Subcutaneous adipose tissue (tissue), 4 donors: ENCODE results near the gene CTNNAL1. TPM values are rescaled to one million over a fixed set of nuclear protein-coding genes. Genes with fewer than 3 reads are reported as not detected.

Source experiments
- total RNA-seq, 4 donors: library from RNA; depleted of rRNA; stranded (reverse); fragments of >200 nt; gene quantifications; one replicate each; pipeline ENCODE4 v1.1.0, GENCODE V29; 2016
- TF ChIP-seq, protein P1 (sequence below): fragments of 450-650 bp; IDR thresholded peaks from one replicate; pipeline ENCODE4 v1.5.1; 2016; ENCODE audit warnings: low read depth, mild to moderate bottlenecking, control low read depth, antibody characterized with exemption, moderate library complexity

Gene CTNNAL1
- total RNA-seq, 4 donors from 2014 or later, result 24.5 to 58.5 (median 37.1) TPM

GRCh38 chr9:109035684-109036423, 22.6 kb upstream of the CTNNAL1 start:
- TF ChIP-seq, protein P1, sequence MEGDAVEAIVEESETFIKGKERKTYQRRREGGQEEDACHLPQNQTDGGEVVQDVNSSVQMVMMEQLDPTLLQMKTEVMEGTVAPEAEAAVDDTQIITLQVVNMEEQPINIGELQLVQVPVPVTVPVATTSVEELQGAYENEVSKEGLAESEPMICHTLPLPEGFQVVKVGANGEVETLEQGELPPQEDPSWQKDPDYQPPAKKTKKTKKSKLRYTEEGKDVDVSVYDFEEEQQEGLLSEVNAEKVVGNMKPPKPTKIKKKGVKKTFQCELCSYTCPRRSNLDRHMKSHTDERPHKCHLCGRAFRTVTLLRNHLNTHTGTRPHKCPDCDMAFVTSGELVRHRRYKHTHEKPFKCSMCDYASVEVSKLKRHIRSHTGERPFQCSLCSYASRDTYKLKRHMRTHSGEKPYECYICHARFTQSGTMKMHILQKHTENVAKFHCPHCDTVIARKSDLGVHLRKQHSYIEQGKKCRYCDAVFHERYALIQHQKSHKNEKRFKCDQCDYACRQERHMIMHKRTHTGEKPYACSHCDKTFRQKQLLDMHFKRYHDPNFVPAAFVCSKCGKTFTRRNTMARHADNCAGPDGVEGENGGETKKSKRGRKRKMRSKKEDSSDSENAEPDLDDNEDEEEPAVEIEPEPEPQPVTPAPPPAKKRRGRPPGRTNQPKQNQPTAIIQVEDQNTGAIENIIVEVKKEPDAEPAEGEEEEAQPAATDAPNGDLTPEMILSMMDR, result no peak

DNA sequence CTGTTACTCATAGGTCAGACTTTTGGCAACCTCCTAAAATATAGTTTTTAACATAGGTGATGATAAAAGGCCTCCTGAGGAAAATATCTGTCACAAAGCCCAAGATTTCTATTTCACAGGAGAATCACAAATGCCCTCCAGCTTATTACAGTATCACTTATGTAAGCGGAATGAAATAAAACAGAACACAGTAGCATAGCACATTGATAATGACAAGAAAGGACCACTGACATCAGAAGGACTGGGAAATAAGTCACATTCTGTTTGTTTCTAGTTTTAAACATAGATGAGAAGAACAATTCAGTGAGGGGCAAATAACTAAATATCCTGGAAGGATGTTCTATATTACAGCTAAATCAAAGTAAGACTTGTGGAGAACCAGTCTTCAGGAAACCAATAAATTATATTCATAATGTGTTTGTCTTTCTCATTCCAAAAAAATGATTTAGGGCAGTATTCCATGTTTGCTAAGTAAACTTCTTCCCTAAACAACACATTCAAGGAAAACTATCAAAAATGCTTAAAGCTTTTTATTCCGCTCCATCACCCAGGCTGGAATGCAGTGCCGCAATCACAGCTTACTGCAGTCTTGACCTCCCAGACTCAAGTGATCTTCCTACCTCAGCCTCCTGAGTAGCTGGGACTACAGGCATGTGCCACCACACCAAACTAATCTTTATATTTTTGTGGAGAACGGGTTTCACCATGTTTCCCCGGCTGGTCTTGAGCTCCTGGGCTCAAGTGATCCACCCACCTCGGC, 20.8 kb upstream of the CTNNAL1 start:
- TF ChIP-seq, protein P1, result no peak

- TF ChIP-seq, protein P1, result no peak
Observed at GRCh38 chr9:109031241-109031640, 17.9 kb upstream of the CTNNAL1 start.

DNA sequence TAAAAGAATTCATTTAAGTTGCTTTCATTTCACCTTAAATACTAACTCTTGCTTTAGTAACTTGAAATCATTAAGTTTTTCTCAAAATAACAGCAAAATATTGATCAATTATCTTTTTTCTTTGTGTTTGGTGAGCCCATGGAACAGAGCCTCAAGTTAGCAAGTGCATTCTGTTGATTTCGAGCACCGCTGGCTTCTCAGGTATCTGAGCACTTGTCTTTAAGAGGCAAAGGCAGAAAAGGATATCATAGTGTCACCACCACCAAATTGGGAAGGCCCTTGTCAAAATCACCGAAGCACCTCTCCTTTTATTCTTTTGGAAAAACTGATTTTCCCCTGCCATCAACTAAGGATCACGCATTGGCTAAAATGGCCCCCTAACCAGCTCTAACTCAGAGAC, 17.1 kb upstream of the CTNNAL1 start:
- TF ChIP-seq, protein P1, result no peak

DNA sequence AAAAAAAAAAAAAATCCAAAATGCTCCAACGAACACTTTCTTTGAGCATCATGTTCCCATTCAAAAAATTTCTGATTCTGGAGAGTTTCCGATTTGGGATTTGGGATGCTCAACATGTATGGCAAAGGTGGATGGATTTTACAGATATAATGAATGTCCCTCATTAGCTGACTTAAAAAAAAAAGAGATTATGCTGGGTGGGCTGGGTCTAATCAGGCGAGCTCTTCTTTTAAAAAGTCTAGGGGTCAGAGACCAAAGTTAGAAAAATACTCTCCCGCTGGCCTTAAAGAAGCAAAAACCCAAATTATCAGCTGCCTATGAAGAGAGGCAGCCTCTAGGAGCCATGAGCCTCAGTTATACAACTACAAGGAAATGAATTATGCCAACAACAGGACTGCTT, 15.2 kb upstream of the CTNNAL1 start:
- TF ChIP-seq, protein P1, result no peak

DNA sequence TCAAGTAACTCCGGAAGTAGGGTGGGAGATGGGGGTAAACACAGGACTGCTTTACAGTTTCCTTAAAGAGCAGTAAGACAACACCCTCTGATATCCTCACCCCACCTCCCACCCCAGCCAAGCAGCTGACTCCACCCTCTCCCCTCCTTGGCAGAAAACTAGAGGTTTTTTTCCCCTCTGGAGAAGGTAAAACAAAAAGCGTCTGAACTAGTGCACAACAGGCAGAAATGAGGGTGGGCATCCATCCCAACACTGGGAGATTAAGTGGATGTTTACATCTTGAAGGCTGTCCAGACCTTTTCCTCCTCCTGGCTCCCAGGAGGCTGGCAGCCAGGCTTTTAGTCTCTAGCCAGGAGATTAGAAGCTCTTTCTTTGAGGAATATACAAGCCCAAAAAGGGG, 13.9 kb upstream of the CTNNAL1 start:
- TF ChIP-seq, protein P1, result no peak

GRCh38 chr9:109026306-109026705, 13.0 kb upstream of the CTNNAL1 start:
- TF ChIP-seq, protein P1, result no peak
